DOHH2 (cell line): ENCODE measurements around the gene MTCL1.

Source experiments
- H3F3A ChIP-seq: fragments of 200-600 bp; sonication (generic), shearing (Covaris generic); 2 replicates; pipeline ENCODE4 v1.6.0; 2016; ENCODE audit warnings: antibody characterized with exemption, mild to moderate bottlenecking; ENCODE audit not compliant: control insufficient read depth, insufficient read depth
- H3K27ac ChIP-seq: fragments of 200-600 bp; sonication (generic); 2 replicates; pipeline ENCODE4 v1.5.1; 2014; ENCODE audit warnings: low read depth, mild to moderate bottlenecking, low read length, moderate library complexity
- H3K27me3 ChIP-seq: fragments of 200-600 bp; sonication (generic); 2 replicates; pipeline ENCODE4 v1.6.1; 2014; ENCODE audit warnings: mild to moderate bottlenecking, low read length, mixed read lengths; ENCODE audit not compliant: control insufficient read depth
- H3K36me3 ChIP-seq: fragments of 200-600 bp; sonication (generic); 2 replicates; pipeline ENCODE4 v1.6.1; 2014; ENCODE audit warnings: mild to moderate bottlenecking, low read length, moderate library complexity, mixed read lengths; ENCODE audit not compliant: control insufficient read depth
- H3K4me1 ChIP-seq: fragments of 200-600 bp; sonication (generic); 2 replicates; pipeline ENCODE4 v1.6.1; 2014; ENCODE audit warnings: mild to moderate bottlenecking, low read length, mixed read lengths; ENCODE audit not compliant: control insufficient read depth
- H3K4me2 ChIP-seq: fragments of 200-600 bp; sonication (generic); 2 replicates; pipeline ENCODE4 v1.6.0; 2014; ENCODE audit warnings: mild to moderate bottlenecking, low read length, moderate library complexity
- H3K4me3 ChIP-seq: fragments of 200-600 bp; sonication (generic); 2 replicates; pipeline ENCODE4 v1.5.1; 2014; ENCODE audit warnings: mild to moderate bottlenecking, low read length, mixed read lengths
- H3K79me2 ChIP-seq: fragments of 200-600 bp; sonication (generic); 2 replicates; pipeline ENCODE4 v1.6.1; 2014; ENCODE audit warnings: mild to moderate bottlenecking, low read length, mixed read lengths; ENCODE audit not compliant: control insufficient read depth
- H3K9me2 ChIP-seq: fragments of 200-600 bp; sonication (generic); replicated peaks from 2 replicates; pipeline ENCODE4 v1.6.1; 2014; ENCODE audit warnings: mild to moderate bottlenecking, low read length, mixed read lengths; ENCODE audit not compliant: control insufficient read depth
- H3K9me3 ChIP-seq: fragments of 200-600 bp; sonication (generic); 2 replicates; pipeline ENCODE4 v1.6.1; 2014; ENCODE audit warnings: antibody characterized with exemption, low read length, mixed read lengths; ENCODE audit not compliant: control insufficient read depth, insufficient read depth
- H4K20me1 ChIP-seq: fragments of 200-600 bp; sonication (generic); 2 replicates; pipeline ENCODE4 v1.6.0; 2014; ENCODE audit warnings: low read depth, mild to moderate bottlenecking, antibody characterized with exemption, low read length, moderate library complexity; ENCODE audit not compliant: control insufficient read depth, insufficient read depth
- CTCF ChIP-seq: fragments of 200-600 bp; sonication (generic); IDR thresholded peaks from one replicate; pipeline ENCODE4 v1.5.1; 2014; ENCODE audit warnings: antibody characterized with exemption, mild to moderate bottlenecking, low read depth, low read length; ENCODE audit not compliant: poor library complexity, severe bottlenecking
- EZH2phosphoT487 ChIP-seq: fragments of 200-600 bp; sonication (generic); IDR thresholded peaks from 2 replicates; pipeline ENCODE4 v1.6.1; 2017; ENCODE audit warnings: borderline replicate concordance, mild to moderate bottlenecking, antibody characterized with exemption, low read length, moderate library complexity, mixed read lengths

The MTCL1 gene

GRCh38 chr18:8657873-8658470 lies 47.4 kb upstream of the MTCL1 start:
- TF ChIP-seq CTCF (no peak), EZH2phosphoT487 (no peak)
- no peaks in the 10 kb centered on the region for H3F3A ChIP-seq
- H3K9me2 ChIP-seq, result no peaks in the 10 kb centered on the region
- peaks cover 18% of the 10 kb centered on the region for H3K4me1 ChIP-seq
- H3K27ac ChIP-seq, result no peak overlapping the region
- H3K4me3 ChIP-seq, result no peak overlapping the region
- H3K27me3 ChIP-seq, result no peaks in the 10 kb centered on the region
- H3K79me2 ChIP-seq, result no peaks in the 10 kb centered on the region
- H3K9me3 ChIP-seq, result no peaks in the 10 kb centered on the region
- no peaks in the 10 kb centered on the region for H4K20me1 ChIP-seq
- no peaks in the 10 kb centered on the region for H3K36me3 ChIP-seq
- H3K4me2 ChIP-seq, result no peak overlapping the region

GRCh38 chr18:8658858-8659485 lies 46.4 kb upstream of the MTCL1 start:
- no peaks in the 10 kb centered on the region for H3K36me3 ChIP-seq
- H3K4me2 ChIP-seq, result no peak overlapping the region
- H3K27ac ChIP-seq, result no peak overlapping the region
- peaks cover 18% of the 10 kb centered on the region for H3K4me1 ChIP-seq
- H3K27me3 ChIP-seq, result no peaks in the 10 kb centered on the region
- no peaks in the 10 kb centered on the region for H3K79me2 ChIP-seq
- TF ChIP-seq CTCF, result no peak
- TF ChIP-seq EZH2phosphoT487, result no peak
- no peaks in the 10 kb centered on the region for H3F3A ChIP-seq
- no peaks in the 10 kb centered on the region for H3K9me2 ChIP-seq
- no peak overlapping the region for H3K4me3 ChIP-seq
- no peaks in the 10 kb centered on the region for H3K9me3 ChIP-seq
- no peaks in the 10 kb centered on the region for H4K20me1 ChIP-seq

- Histone ChIP-seq H3K36me3 (no peaks in the 10 kb centered on the region), H3K79me2 (no peaks in the 10 kb centered on the region), H3K4me2 (no peak overlapping the region), H3K4me1 (peaks cover 13% of the 10 kb centered on the region), H3K9me3 (no peaks in the 10 kb centered on the region), H3K9me2 (no peaks in the 10 kb centered on the region), H4K20me1 (no peaks in the 10 kb centered on the region), H3F3A (no peaks in the 10 kb centered on the region), H3K27me3 (no peaks in the 10 kb centered on the region), H3K4me3 (no peak overlapping the region), H3K27ac (no peak overlapping the region)
- TF ChIP-seq EZH2phosphoT487, result no peak
- TF ChIP-seq CTCF, result no peak
These were observed 45.6 kb upstream of the MTCL1 start for GRCh38 chr18:8659609-8660242.
